ENCODE results near the gene PCBP3.
"Not testable (repeated sequence)": the region's sequence is repeated elsewhere in the genome, so short reads cannot be mapped to it uniquely, and the experiment has no call there.

The PCBP3 gene

DNA sequence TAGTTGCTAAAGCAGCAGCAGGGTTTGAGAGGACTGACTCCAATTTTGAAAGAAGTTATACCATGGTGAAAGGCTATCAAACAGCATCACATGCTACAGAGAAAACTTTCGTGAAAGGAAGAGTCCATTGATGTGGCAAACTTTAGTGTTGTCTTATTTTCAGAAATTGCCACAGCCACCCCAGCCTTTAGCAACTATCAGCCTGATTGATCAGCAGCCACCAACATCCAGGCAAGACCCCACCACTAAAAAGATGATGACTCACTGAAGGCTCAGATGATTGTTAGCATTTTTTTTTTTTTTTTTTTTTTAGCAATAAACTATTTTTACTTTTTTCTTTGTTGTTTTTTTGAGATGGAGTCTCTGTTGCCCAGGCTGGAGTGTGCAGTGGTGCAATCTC is 35.3 kb downstream of the PCBP3 start:
- not testable (repeated sequence) for DNase-seq (ENCODE audit: low read depth)

DNA sequence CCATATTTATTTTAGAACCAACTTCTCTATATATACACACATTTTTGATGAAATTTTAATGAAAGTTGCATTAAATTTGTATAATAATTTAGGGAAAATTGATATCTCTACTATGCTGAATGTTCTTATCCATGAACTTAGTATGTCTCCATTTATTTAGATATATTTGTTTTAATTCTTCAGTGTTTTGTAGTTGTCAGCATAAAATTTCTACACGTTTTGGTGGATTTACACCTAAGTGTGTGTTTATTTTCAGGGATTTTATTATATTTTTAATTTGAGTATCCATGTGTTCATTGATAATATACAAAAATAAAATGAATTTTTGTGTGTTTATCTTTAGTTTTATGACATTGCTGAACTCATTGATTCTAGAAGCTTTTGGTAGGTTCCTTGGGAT is 36.7 kb downstream of the PCBP3 start:
- DNase-seq (ENCODE audit: low read depth), result no peak

DNA sequence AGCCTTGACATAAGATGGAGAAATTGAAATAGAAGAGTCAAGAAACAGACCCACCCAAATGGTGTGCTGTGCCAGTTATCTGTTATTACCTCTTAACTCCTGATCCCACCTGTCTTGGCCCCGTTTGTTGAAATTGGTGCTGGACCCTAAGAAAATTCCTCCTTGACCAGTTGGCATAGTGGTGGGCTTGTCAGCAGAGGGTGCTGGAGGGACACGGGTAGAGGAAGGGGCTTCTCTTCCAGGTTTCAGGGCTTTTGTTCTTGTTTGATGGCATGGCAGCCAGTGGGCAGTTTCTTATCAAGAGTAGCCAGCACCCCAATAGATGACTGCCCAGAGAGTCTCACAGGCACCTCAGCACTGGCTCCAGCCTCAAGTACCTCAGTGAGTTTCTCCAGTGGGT is 51.6 kb downstream of the PCBP3 start:
- no peak for DNase-seq (ENCODE audit: low read depth)

DNA sequence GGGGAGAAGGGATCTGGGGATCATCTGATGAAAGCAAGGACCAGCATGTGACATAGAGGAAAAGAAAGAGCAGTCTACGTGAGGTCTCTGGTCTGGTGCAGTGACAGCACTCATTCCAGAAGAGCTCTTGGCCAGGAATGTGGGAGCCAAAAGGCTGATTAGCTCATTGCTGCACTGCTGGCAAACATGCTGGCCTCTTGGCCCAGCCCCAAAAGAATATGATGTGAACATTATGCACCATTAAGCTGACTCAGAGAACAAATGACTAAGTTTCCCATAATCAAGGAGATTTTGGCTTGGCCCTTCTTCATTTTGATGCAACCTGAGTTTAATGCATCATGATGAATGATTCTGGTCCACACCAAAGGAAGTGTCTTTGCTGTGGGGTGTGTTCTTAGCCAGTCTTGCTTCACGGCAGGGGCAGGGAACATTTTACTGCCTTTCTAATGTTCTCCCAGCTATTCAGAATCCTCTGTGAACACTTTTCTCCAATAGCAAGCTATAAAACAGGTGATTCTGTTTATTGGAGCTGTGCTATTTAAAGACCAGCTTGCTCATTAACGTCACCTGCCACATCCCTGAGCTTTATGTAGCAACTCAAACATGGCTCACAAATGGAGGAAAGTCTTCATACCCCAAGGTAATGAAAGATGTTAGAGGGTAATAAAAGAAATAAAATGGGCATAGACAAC is 55.1 kb downstream of the PCBP3 start:
- DNase-seq (ENCODE audit: low read depth), result no peak

DNA sequence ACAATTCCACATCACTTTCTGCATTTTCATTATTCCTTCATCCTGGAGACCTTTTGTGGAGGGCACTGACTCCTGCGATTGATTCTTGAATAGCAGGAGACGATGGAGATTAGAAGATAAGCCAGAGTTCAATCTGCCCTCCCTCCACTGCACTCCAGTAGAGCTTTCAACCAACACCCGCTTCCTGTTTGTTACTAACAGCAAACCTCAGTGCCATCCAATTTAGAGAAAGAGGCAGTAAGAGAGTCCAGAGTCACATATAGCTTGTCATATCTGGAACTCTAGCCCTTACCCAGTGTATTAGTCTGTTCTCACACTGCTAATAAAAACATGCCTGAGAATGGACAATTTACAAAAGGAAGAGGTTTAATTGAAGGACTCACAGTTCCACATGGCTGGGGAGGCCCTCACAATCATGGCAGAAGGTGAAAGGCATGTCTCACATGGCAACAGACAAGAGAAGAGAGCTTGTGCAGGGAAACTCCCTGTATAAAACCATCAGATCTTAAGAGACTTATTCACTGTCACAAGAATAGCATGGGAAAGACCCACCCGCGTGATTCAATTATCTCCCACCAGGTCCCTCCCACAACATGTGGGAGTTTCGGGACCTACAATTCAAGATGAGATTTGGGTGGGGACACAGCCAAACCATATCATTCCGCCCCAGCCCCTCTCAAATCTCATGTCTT is 55.9 kb downstream of the PCBP3 start:
- no peak for DNase-seq (ENCODE audit: low read depth)

DNA sequence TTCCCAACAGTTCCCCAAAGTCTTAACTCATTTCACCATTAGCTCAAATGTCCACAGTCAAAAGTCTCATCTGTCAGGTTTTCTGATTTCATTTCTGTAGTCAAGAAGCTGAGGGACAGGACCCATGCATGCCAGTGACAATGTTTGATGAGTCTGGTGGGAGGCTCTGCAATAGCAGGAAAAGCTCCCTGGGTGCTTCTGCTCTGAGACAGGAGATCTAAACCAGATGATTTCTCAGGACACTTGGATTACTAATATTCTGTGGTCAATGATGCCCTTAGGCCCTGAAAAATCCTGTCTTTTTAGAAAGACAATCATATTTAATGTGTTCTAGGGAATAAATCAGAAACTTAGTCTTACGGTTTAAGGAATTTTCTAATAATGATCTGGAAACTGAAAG is 56.4 kb downstream of the PCBP3 start:
- no peak for DNase-seq (ENCODE audit: low read depth)

DNA sequence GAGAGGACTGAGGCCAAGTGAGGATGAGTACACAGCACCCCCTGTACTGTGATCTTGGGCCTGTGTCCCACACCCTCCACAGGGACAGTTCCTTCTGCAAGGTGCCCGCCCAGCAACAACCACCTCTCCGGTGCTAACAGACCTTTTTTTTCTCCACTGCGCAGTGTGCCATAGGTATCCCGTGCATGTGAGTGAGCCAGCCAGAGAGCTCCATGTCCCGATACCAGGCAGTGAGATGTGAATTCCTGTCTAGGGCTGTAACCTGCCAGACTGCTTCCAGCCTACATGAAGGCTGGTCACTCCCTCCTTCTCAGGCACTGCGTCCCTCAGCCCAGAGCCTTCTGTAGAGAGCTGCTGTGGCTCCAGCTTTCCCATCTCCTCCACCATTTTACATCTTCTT is 56.9 kb downstream of the PCBP3 start:
- DNase-seq (ENCODE audit: low read depth), result no peak

DNA sequence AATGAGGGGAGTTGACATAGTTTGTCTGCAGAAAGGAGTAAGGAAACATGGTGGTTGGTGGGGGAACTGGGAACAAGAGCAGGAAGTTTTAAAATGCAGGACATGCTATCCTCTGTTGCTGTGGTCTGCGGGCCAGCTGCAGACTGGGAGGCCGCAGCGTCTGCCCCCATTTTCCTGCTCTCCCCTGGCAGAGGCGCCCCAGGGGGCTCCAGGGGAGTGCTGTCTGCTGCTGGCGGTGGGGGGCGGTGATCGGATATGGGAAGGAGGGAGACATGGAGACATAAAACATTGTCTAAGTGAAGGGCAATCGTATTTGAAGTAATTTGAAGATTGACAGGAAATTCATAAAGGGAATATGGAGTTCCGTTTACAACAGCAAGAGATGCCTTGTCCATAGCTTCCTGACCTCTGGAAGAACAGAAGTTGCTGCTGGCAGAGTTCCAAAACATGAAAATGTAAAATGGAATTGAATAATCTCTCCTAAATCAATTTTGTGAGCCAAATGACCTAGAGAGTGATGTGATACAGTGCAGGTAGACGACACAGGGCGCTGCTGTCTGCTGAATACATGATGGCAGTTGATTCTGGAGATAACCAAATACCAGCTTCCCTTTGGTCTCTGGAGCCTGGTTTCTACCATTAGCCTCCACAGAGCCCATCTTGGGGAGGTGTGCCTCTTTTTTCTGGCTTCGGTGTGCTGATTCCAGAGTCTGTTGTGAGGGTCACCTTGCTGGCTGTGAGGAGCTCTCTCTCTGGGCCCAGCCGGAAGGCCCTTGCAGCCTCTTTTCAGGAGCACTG is 61.0 kb downstream of the PCBP3 start:
- no peak for DNase-seq (ENCODE audit: low read depth)

DNA sequence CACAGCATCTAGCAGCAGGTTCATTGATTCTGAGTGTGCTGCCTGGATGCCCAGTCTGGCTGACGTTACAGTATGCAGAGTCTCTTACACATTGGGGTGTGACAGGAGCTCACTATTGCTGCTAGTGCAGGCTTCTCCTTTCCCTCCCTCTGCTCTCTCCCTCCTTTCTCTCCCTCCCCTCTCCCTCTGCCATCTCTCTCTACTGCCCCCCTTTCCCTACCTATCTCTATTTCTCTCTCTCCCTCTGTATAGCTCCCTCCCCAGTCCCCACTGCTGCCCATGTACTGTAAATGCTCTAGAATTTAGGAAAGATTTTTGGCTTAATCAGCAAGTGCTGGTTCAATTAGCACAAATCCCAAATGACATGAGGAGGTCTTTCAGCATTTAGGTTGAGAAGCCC is 62.8 kb downstream of the PCBP3 start:
- no peak for DNase-seq (ENCODE audit: low read depth)

DNA sequence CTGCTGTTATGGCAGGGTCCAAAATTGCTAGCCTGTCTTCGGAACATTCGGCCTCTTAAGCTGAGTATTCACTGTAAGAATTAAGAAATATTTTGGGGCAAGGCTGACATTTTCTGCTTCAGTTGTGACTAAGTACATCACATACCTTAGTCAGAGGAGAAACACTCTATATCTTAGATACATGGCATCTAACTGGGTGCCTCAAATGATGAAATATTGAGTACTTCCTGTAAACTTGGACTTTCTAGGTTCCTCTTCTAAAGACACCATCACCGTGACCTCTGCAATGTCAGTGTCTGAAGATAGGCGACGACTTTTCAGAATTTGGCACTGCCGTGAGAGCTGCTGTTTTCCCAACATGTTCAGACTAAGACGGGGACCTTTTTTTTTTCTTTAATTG is 65.6 kb downstream of the PCBP3 start:
- no peak for DNase-seq (ENCODE audit: low read depth)

DNA sequence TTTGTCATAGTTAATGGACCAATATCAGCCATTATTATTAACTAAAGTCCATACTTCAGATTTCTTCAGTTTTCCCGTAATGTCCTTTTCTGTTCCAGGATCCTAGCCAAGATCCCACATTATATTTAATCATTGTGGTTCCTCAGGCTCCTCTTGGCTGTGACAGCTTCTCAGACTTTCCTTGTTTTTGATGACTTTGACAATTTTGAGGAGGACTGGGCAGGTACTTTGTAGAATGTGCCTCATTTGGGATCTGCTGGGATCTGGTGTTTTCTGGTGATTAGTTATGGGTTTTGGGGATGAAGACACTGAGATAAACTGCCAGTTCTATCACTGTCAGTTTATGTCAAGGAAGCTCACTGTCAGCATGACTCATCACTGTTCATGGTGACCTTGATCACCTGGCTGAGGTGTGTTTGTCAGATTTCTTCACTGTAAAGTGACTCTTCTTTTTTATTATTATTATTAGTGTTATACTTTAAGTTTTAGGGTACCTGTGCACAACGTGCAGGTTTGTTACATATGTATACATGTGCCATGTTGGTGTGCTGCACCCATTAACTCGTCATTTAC is 66.3 kb downstream of the PCBP3 start:
- no peak for DNase-seq (ENCODE audit: low read depth)

DNA sequence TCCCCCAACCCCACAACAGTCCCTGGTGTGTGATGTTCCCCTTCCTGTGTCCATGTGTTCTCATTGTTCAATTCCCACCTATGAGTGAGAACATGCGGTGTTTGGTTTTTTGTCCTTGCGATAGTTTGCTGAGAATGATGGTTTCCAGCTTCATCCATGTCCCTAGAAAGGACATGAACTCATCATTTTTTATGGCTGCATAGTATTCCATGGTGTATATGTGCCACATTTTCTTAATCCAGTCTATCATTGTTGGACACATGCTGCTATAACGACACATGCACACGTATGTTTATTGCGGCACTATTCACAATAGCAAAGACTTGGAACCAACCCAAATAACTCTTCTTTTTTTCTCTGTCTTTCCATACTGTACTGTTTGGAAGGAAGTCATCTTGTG is 66.8 kb downstream of the PCBP3 start:
- DNase-seq (ENCODE audit: low read depth), result not testable (repeated sequence)

DNA sequence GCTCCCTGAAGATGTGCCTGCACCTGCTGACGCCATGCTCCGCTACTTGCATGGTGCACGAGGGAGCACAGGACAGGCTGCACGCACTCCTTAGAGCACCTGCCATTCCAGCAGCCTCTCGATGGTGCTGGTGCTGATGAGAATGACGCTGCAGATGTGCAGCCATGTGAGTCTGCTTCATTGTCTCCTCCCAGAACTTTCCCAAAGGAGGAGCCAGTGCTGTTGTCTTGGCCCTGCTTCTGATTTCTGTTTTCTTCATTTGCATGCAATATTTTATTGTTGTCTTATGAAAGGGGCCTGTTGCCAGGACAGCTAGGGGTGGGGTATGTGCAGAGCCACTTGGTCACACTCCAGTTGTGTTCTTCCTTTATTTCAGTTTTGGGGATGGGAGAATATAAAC is 70.1 kb downstream of the PCBP3 start:
- DNase-seq (ENCODE audit: low read depth), result no peak

DNA sequence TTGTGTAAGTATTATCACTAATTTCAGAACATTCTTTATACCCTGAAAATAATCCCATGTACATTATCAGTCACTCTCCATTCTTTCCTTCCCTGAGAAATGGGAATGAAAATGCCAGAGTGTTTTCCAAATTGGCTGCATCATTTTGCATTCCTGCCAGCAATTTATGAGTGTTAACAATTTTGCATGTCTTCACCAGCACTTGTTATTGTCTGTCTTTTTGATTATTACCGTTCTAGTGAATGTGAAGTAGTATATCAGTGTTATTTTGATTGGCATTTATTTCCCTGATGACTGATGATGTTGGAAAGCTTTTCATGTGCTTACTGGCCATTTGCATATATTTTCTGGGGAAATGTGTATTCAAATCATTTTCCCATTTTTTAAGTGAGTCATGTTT is 71.9 kb downstream of the PCBP3 start:
- DNase-seq (ENCODE audit: low read depth), result no peak

DNA sequence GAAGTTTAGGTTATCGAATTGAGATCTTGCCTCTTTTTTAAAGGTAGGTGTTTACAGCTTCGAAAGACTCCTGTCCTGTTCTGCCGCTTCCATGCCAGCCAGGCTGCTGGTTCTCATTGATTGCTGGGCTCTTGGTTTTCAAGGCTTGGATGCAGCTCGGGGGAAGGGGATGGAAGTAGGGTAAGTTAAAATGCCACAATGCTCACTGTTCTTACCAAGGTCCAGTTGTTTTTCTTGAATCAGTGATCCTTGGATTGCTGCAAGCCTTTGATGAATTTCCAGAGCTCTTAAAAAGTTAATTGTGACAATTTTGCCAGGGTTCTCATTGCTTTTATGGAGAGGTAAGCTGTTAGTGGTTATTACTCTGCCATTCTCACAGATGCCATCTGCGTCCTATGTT is 74.9 kb downstream of the PCBP3 start:
- no peak for DNase-seq (ENCODE audit: low read depth)

DNA sequence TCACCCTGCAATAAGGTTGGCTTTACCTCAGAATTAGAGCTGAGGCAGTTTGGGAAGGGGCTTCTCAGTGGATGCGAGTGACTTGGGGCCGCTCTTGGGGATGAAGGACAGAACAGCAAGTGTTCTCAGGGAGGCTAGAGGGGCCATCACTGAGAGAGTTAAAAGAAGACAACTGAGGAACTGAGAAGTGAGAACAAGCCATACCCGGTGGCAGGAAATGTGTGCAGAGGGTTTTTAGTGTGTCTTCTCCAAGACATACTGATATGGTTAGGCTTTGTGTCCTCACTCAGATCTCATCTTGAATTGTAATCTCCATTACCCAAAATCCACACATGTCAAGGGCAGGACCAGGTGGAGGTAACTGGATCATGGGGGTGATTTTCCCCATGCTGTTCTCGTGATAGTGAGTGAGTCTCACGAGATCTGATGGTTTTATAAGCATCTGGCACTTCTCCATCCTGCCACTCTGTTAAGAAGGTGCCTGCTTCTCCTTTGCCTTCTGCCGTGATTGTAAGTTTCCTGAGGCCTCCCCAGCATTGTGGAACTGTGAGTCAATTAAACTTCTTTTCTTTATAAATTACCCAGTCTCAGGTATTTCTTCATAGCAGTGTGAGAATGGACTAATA is 75.8 kb downstream of the PCBP3 start:
- DNase-seq (ENCODE audit: low read depth), result no peak

DNA sequence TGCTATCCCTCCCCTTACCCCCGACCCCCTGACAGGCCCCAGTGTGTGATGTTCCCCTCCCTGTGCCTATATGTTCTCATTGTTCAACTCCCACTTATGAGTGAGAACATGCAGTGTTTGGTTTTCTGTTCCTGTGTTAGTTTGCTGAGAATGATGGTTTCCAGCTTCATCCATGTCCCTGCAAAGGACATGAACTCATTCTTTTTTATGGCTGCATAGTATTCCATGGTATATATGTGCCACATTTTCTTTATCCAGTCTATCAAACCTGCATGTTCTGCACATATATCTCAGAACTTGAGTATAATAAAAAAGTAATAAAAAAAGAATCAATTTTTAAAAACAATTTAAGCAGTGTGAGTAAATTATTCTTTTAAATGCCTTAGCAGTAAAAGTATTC is 76.7 kb downstream of the PCBP3 start:
- not testable (repeated sequence) for DNase-seq (ENCODE audit: low read depth)

DNA sequence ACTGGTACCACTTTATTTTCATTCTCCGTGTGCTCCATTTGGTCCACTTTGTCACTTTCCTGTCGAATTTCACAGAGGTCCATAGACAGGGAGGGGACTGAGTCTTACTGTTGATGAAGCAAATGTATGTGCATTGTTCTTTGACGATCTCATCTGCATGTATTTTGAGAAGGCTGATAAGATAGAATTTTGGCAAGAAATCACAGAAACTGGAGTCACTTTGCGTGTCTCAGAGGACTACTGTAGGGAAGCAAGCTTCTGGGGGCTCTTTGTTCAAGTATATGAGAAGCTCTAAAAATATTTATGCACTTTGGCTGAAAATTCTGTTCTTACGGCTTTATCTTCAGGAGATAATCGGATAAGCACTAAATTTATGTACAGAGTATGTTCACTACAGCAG is 78.1 kb downstream of the PCBP3 start:
- no peak for DNase-seq (ENCODE audit: low read depth)

DNA sequence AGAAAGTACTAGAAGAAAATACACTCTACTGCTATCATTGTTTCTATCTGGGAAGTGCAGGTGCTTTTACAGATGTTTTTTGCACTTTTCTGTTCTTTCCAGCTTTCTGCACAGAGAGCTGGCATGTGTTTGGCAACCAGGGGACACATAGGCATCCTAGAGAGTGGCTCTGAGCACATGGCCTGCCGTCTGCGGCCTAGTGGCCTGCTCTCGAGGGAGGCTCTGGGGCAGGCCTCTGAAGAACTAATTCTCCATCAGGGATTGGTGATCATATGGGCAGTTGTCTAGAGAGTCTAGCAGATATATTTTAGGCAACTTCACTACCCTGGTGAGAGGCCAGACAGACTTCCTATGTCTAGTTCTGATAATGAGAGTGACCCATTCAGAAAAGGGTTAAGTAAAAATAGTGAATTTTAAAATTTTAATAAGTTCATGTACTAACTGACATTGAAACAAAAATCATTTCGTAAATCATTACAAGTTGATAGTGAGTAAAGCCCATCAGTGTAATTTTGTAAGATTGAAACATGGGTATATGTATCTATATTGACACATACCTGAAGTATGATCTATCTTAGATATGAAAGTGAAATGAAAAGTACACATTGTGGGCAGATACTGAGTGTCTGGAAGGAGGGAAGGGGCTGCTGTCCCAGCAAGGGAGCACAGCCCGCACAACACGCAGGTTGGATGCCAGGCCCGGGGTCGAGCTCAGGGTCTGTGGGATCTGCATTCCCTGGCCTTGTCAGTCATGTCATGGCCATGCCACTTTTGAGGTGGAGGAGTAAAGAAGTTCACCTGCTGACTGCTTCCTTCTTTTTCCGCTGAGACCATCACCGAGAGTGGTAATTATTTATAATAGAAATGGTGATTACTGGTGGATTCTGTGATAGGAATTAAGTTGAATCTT is 79.8 kb downstream of the PCBP3 start:
- DNase-seq (ENCODE audit: low read depth), result no peak

DNA sequence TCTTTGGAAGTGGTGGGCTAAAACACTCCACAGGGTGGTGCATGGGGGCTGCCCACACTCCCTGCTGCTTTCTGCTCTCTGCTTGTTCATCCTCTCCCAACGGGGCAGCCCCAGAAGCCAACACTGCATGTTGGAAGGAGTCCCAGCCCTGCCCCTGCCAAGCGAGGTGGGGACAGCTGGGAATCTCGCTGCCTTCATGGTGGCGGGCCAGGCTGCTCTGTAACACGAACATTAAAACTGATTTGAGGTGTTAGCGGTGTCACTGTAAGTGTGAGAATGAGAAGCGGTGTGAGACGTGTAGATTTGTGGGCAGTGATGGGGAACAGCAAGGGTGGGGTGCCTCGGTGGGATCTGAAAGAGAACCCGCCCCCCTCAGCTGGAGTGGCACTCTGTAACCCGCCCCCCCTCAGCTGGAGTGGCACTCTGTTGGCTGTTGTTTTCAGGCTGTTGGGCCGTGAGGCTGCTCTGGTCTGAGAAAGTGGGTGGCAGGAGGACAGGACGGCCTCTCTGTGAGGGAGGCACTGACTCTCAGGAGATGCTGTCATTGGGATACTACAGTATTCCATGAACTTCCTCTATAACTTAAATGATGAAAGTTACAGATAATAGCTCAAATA is 80.9 kb downstream of the PCBP3 start:
- DNase-seq (ENCODE audit: low read depth), result no peak
